ENCODE measurements around the gene ROR1. TPM values are rescaled to one million over a fixed set of nuclear protein-coding genes. Genes with fewer than 3 reads are reported as not detected.

ROR1 gene
- total RNA-seq, 1 experiment from 2014 or later, result 19.0 TPM

DNA sequence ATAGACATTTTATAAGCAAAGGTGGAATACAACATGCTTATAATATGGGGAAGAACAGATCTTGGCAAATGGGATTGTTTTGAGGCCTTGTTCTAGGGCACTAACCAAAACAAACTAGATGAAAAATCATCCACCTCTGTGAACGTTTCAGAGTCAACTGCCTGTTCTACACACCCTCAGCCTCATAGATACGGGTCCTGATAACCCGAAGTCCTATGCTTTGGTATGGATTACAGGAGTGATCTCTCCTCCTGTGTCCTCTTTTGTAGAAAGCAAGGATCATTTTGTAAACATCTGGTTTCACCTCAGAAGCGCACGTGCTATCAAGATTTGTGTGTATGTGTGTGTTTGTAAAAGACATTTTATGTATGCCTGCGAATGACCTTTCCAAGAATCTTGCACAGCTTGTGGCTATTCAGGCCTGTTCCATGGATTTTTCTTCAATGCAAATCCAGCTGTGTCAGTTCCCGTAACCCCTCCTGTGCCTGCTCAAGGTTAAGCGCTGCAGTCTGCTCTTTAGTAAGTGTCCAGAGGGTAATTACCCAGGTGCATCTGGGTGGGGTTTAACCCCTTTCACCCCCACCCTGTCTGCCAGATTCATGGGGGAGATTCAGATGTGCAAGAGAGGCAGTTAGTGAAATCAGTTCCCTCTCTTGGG lies 132.4 kb downstream of the ROR1 start:
- H3K27ac ChIP-seq, result no peak overlapping the region
- ChIA-PET POLR2A (ENCODE audit: unreplicated experiment) (no interaction called here), CTCF (no interaction called here)
- H3K79me2 ChIP-seq (ENCODE audit: low read depth), result peaks cover 34% of the 10 kb centered on the region; the same call in 1 of the 2 replicates
- BruUV-seq (replicated peaks), result no TSS peak
- no peaks in the 10 kb centered on the region for H3K9me3 ChIP-seq (ENCODE audit: insufficient read depth, low read depth)
- H3K9me2 ChIP-seq (ENCODE audit: insufficient read depth), result no peaks in the 10 kb centered on the region
- H3K27me3 ChIP-seq (ENCODE audit: insufficient read depth, low read depth), result no peaks in the 10 kb centered on the region
- peaks cover 11% of the 10 kb centered on the region for H3K4me1 ChIP-seq (replicated peaks; ENCODE audit: insufficient read depth)
- no peak overlapping the region for H3K4me3 ChIP-seq
- TF ChIP-seq EZH2 (IDR thresholded peaks at IDR 0.05; ENCODE audit: low read depth), result no peak
- TF ChIP-seq, protein P1, sequence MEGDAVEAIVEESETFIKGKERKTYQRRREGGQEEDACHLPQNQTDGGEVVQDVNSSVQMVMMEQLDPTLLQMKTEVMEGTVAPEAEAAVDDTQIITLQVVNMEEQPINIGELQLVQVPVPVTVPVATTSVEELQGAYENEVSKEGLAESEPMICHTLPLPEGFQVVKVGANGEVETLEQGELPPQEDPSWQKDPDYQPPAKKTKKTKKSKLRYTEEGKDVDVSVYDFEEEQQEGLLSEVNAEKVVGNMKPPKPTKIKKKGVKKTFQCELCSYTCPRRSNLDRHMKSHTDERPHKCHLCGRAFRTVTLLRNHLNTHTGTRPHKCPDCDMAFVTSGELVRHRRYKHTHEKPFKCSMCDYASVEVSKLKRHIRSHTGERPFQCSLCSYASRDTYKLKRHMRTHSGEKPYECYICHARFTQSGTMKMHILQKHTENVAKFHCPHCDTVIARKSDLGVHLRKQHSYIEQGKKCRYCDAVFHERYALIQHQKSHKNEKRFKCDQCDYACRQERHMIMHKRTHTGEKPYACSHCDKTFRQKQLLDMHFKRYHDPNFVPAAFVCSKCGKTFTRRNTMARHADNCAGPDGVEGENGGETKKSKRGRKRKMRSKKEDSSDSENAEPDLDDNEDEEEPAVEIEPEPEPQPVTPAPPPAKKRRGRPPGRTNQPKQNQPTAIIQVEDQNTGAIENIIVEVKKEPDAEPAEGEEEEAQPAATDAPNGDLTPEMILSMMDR (conservative IDR thresholded peaks at IDR 0.05), result no peak
- intact Hi-C loops (cut with micrococcal nuclease; ENCODE audit: unreplicated experiment), result no loop called here
- no peaks in the 10 kb centered on the region for H3K36me3 ChIP-seq (ENCODE audit: low read depth)
- DNase-seq, result no peak
- no peaks in the 10 kb centered on the region for H3F3A ChIP-seq (ENCODE audit: insufficient read depth, low read depth)
- H2AFZ ChIP-seq, result no peak overlapping the region
- no peak overlapping the region for H3K4me2 ChIP-seq
- H4K20me1 ChIP-seq (ENCODE audit: insufficient read depth), result no peaks in the 10 kb centered on the region

DNA sequence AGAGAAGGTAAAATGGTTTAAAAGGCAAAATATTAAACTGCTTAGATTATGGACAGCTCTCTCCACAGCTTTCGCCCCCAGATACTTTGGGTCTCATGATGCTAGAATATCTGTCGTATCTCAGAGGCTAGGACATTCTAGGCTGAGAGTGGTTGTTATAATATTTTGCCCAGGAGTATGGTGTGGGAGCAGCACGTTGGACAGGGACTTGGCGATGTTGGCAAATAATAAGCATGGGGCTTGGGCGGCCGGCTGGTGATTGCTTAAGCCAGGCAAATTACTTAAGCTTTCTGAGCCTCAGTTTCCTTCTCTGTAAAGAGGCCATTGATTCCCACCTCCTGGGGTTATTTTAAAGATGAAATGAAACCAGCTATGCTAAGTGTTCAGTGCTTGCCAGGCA lies 133.2 kb downstream of the ROR1 start:
- no peaks in the 10 kb centered on the region for H3K9me3 ChIP-seq (ENCODE audit: insufficient read depth, low read depth)
- H2AFZ ChIP-seq, result no peak overlapping the region
- intact Hi-C loops (cut with micrococcal nuclease; ENCODE audit: unreplicated experiment), result no loop called here
- H3K27me3 ChIP-seq (ENCODE audit: insufficient read depth, low read depth), result no peaks in the 10 kb centered on the region
- H3F3A ChIP-seq (ENCODE audit: insufficient read depth, low read depth), result no peaks in the 10 kb centered on the region
- H4K20me1 ChIP-seq (ENCODE audit: insufficient read depth), result no peaks in the 10 kb centered on the region
- no peaks in the 10 kb centered on the region for H3K9me2 ChIP-seq (ENCODE audit: insufficient read depth)
- TF ChIP-seq, protein P1 (conservative IDR thresholded peaks at IDR 0.05), result no peak
- TF ChIP-seq EZH2 (IDR thresholded peaks at IDR 0.05; ENCODE audit: low read depth), result no peak
- H3K4me1 ChIP-seq (replicated peaks; ENCODE audit: insufficient read depth), result peaks cover 11% of the 10 kb centered on the region
- peaks cover 35% of the 10 kb centered on the region; the same call in 1 of the 2 replicates for H3K79me2 ChIP-seq (ENCODE audit: low read depth)
- no peak overlapping the region for H3K4me3 ChIP-seq
- CTCF ChIA-PET, result no interaction called here
- no peak overlapping the region for H3K27ac ChIP-seq
- H3K4me2 ChIP-seq, result no peak overlapping the region
- POLR2A ChIA-PET (ENCODE audit: unreplicated experiment), result no interaction called here
- no peaks in the 10 kb centered on the region for H3K36me3 ChIP-seq (ENCODE audit: low read depth)
- no TSS peak for BruUV-seq (replicated peaks)
- no peak for DNase-seq

DNA sequence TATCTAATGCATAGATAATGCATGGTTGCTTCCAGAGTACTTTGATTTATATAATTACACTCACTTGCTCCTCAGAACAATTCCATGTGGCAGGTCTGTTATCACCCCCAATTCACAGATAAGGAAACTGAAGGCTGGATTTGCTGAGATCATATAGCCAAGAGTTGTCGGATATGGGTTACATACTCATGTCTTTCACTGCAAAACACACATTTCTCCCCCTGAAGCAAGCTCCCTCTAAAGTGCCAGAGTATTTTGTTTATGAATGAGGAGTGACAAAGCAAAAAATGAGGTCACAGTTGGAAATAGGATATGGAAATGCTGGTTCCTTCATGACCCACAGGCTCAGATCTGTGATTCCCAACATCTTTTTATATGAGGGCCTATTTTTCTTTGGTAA lies 134.2 kb downstream of the ROR1 start:
- Histone ChIP-seq H3K79me2 (ENCODE audit: low read depth) (peaks cover 35% of the 10 kb centered on the region; the same call in 1 of the 2 replicates), H3F3A (ENCODE audit: insufficient read depth, low read depth) (no peaks in the 10 kb centered on the region), H3K27me3 (ENCODE audit: insufficient read depth, low read depth) (no peaks in the 10 kb centered on the region), H3K9me2 (ENCODE audit: insufficient read depth) (no peaks in the 10 kb centered on the region), H3K27ac (no peak overlapping the region), H3K4me1 (replicated peaks; ENCODE audit: insufficient read depth) (peaks cover 11% of the 10 kb centered on the region), H3K4me3 (no peak overlapping the region), H3K4me2 (no peak overlapping the region), H2AFZ (no peak overlapping the region), H4K20me1 (ENCODE audit: insufficient read depth) (no peaks in the 10 kb centered on the region), H3K9me3 (ENCODE audit: insufficient read depth, low read depth) (no peaks in the 10 kb centered on the region), H3K36me3 (ENCODE audit: low read depth) (no peaks in the 10 kb centered on the region)
- intact Hi-C loops (cut with micrococcal nuclease; ENCODE audit: unreplicated experiment), result no loop called here
- ChIA-PET POLR2A (ENCODE audit: unreplicated experiment) (no interaction called here), CTCF (no interaction called here)
- no peak for DNase-seq
- no peak for TF ChIP-seq EZH2 (IDR thresholded peaks at IDR 0.05; ENCODE audit: low read depth)
- TF ChIP-seq, protein P1 (conservative IDR thresholded peaks at IDR 0.05), result no peak
- BruUV-seq (replicated peaks), result no TSS peak
